Stomach (tissue), 9 donors: ENCODE data around the gene MTREX. TPM values are rescaled to one million over a fixed set of nuclear protein-coding genes. Genes with fewer than 3 reads are reported as not detected.
A peak's percentile ranks its signal among the peaks of the same experiment; 100 is the strongest.

Experiments
- DNase-seq, 2 donors: peaks; one replicate each; pipeline versions ENCODE4 v3.0.0 to v3.0.0-alpha.2; 2013 to 2019
- H3K27ac ChIP-seq, 5 donors: fragments of 200-600 bp in 4 of 5; sonication (generic) in 4 of 5; one replicate each; pipeline ENCODE4 v1.5.1; 2013 to 2019; ENCODE audit warnings: mild to moderate bottlenecking in 1 of 5, moderate library complexity in 1 of 5
- H3K27me3 ChIP-seq, 3 donors: fragments of 200-600 bp; sonication (generic); one replicate each; pipeline ENCODE4 v1.5.1; 2017 to 2019; ENCODE audit warnings: mixed run types in 1 of 3
- H3K36me3 ChIP-seq, 4 donors: fragments of 200-600 bp; sonication (generic); 1 replicate in 3 of 4; 2 replicates in 1 of 4; pipeline ENCODE4 v1.5.1; 2016 to 2019
- H3K4me1 ChIP-seq, 4 donors: fragments of 200-600 bp; sonication (generic); one replicate each; pipeline ENCODE4 v1.5.1; 2016 to 2019
- H3K4me3 ChIP-seq, 4 donors: fragments of 200-600 bp; sonication (generic) in 3 of 4; one replicate each; pipeline ENCODE4 v1.5.1; 2016 to 2019; ENCODE audit warnings: mild to moderate bottlenecking in 1 of 4
- H3K9me3 ChIP-seq, 4 donors: fragments of 200-600 bp; sonication (generic); one replicate each; pipeline ENCODE4 v1.5.1; 2016 to 2019
- CTCF ChIP-seq, 7 experiments: fragments of 450-650 bp in 4 of 7; fragments of 200-600 bp in 3 of 7; sonication (generic) in 3 of 7; IDR thresholded peaks; one replicate each; pipeline ENCODE4 v1.5.1; 2016 to 2019; ENCODE audit warnings: antibody characterized with exemption in 7 of 7, control low read depth in 2 of 7, mild to moderate bottlenecking in 1 of 7
- EP300 ChIP-seq: sonication (generic); formaldehyde crosslinking; IDR thresholded peaks from one replicate; pipeline ENCODE4 v1.6.1; 2017; ENCODE audit warnings: antibody characterized with exemption
- POLR2A ChIP-seq, 4 donors: fragments of 450-650 bp; IDR thresholded peaks; one replicate each; pipeline ENCODE4 v1.6.1; 2016; ENCODE audit warnings: antibody characterized with exemption in 4 of 4, control low read depth in 2 of 4, mild to moderate bottlenecking in 1 of 4, moderate library complexity in 1 of 4
- POLR2AphosphoS5 ChIP-seq, 3 donors: sonication (generic); formaldehyde crosslinking; IDR thresholded peaks; one replicate each; pipeline ENCODE4 v1.6.1; 2016; ENCODE audit warnings: antibody characterized with exemption in 3 of 3
- WGBS, 5 donors: extraction: QIAGEN DNeasy Blood & Tissue Kit in 3 of 5; methylation state at CpG; one replicate each; pipeline versions ENCODE4 v1.1.5 to v1.1.7; 2013 to 2018; 5-methylcytosine and 5-hydroxymethylcytosine counted together
- intact Hi-C: fragments of 100-400 bp; cut with DNase I; formaldehyde crosslinking; loops from one replicate; pipeline ENCODE4 v1.15.1; 2023; ENCODE audit warnings: low total_unique reads
- polyA plus RNA-seq, 3 donors: library from polyadenylated mRNA; stranded (reverse); fragments of 200-250 nt; gene quantifications; one replicate each; pipeline ENCODE4 v1.2.3, GENCODE V29; 2013
- total RNA-seq, 5 donors: library from RNA; depleted of rRNA; stranded (reverse); fragments of >200 nt; gene quantifications; one replicate each; pipeline versions ENCODE4 v1.1.0 to v1.2.3, GENCODE V29; 2014 to 2016
- donor health status: healthy with polysubstance abuse.
- donor health status: Bipolar disorder and iron deficiency.
- donor health status: healthy.

The MTREX gene
- total and polyA plus RNA-seq, 8 donors, result 13.6 to 138 (median 30.3) TPM

- Histone ChIP-seq H3K9me3 (peaks cover 0 to 4% (median 0%) of the 10 kb centered on the region in 4 donors), H3K27ac (no peak overlapping the region), H3K4me3 (no peak overlapping the region), H3K36me3 (peaks cover 0 to 42% (median 32%) of the 10 kb centered on the region in 4 donors), H3K27me3 (no peaks in the 10 kb centered on the region), H3K4me1 (peaks cover 13 to 34% (median 24%) of the 10 kb centered on the region in 4 donors)
- DNase-seq, result no peak
- intact Hi-C loops, result no loop called here
- WGBS, 5 donors, result 96 to 99% (median 97%) methylated on average over 4 of the region's 4 CpGs
- no peak for TF ChIP-seq POLR2A (IDR thresholded peaks at IDR 0.05)
- TF ChIP-seq POLR2AphosphoS5 (IDR thresholded peaks at IDR 0.05), result no peak
- no peak for TF ChIP-seq CTCF (IDR thresholded peaks at IDR 0.05)
- TF ChIP-seq EP300, result no peak
Measured at GRCh38 chr5:55432549-55432948, 124.8 kb downstream of the MTREX start.

- no peak for TF ChIP-seq POLR2AphosphoS5 (IDR thresholded peaks at IDR 0.05)
- TF ChIP-seq CTCF (IDR thresholded peaks at IDR 0.05), result no peak
- no peak for TF ChIP-seq EP300
- TF ChIP-seq POLR2A (IDR thresholded peaks at IDR 0.05), result no peak
- Histone ChIP-seq H3K27me3 (no peaks in the 10 kb centered on the region), H3K27ac (peak overlapping the region in 4 of 5 donors; percentile 72 to 86 (median 80)), H3K9me3 (peaks cover 0 to 4% (median 0%) of the 10 kb centered on the region in 4 donors), H3K36me3 (peaks cover 0 to 33% (median 24%) of the 10 kb centered on the region in 4 donors), H3K4me3 (no peak overlapping the region), H3K4me1 (peaks cover 10 to 50% (median 35%) of the 10 kb centered on the region in 4 donors)
- DNase-seq, result no peak
- WGBS, 5 donors, result 65 to 77% (median 73%) methylated on average over 1 of the region's 1 CpG
- intact Hi-C loops, result no loop called here
Measured at GRCh38 chr5:55437452-55437851, 129.7 kb downstream of the MTREX start.

- intact Hi-C loops, result no loop called here
- H3K4me1 ChIP-seq, result peaks cover 10 to 54% (median 35%) of the 10 kb centered on the region in 4 donors
- no peak for TF ChIP-seq POLR2AphosphoS5 (IDR thresholded peaks at IDR 0.05)
- TF ChIP-seq POLR2A (IDR thresholded peaks at IDR 0.05), result no peak
- no peak for TF ChIP-seq EP300
Measured at GRCh38 chr5:55437859-55438206, 130.0 kb downstream of the MTREX start.

GRCh38 chr5:55438998-55439397 lies 131.2 kb downstream of the MTREX start:
- 57 to 85% (median 70%) methylated on average over 4 of the region's 4 CpGs for WGBS, 5 donors
- H3K4me1 ChIP-seq, result peaks cover 10 to 55% (median 35%) of the 10 kb centered on the region in 4 donors
- H3K36me3 ChIP-seq, result peaks cover 0 to 27% (median 24%) of the 10 kb centered on the region in 4 donors
- H3K27me3 ChIP-seq, result no peaks in the 10 kb centered on the region
- H3K9me3 ChIP-seq, result peaks cover 0 to 4% (median 0%) of the 10 kb centered on the region in 4 donors
- peak overlapping the region in 4 of 5 donors; percentile 72 to 86 (median 80) for H3K27ac ChIP-seq
- intact Hi-C loops, result no loop called here
- no peak for TF ChIP-seq EP300
- TF ChIP-seq POLR2AphosphoS5 (IDR thresholded peaks at IDR 0.05), result peak in 2 of 3 donors; percentile 27 to 45
- TF ChIP-seq POLR2A (IDR thresholded peaks at IDR 0.05), result no peak
- TF ChIP-seq CTCF (IDR thresholded peaks at IDR 0.05), result no peak
- H3K4me3 ChIP-seq, result no peak overlapping the region
- DNase-seq, result peak in 1 of 2 donors; percentile 71

More at GRCh38 chr5:55437859-55438206, 130.0 kb downstream of the MTREX start:
- H3K27ac ChIP-seq, result peak overlapping the region in 4 of 5 donors; percentile 72 to 86 (median 80)
- 64 to 87% (median 84%) methylated on average over 2 of the region's 2 CpGs for WGBS, 5 donors
- H3K4me3 ChIP-seq, result no peak overlapping the region
- no peak for DNase-seq
- peaks cover 0 to 4% (median 0%) of the 10 kb centered on the region in 4 donors for H3K9me3 ChIP-seq
- H3K27me3 ChIP-seq, result no peaks in the 10 kb centered on the region
- peaks cover 0 to 31% (median 24%) of the 10 kb centered on the region in 4 donors for H3K36me3 ChIP-seq

- intact Hi-C loops, result no loop called here
- DNase-seq, result no peak
Measured at GRCh38 chr5:55440188-55440646, 132.4 kb downstream of the MTREX start.

More at GRCh38 chr5:55440188-55440646, 132.4 kb downstream of the MTREX start:
- Histone ChIP-seq H3K4me1 (peaks cover 10 to 55% (median 35%) of the 10 kb centered on the region in 4 donors), H3K27me3 (no peaks in the 10 kb centered on the region), H3K4me3 (no peak overlapping the region), H3K27ac (peak overlapping the region in 4 of 5 donors; percentile 72 to 86 (median 80)), H3K36me3 (peaks cover 0 to 27% (median 22%) of the 10 kb centered on the region in 4 donors), H3K9me3 (peaks cover 0 to 3% (median 0%) of the 10 kb centered on the region in 4 donors)
- 78 to 86% (median 81%) methylated on average over 6 of the region's 6 CpGs for WGBS, 5 donors
- TF ChIP-seq EP300 (no peak), POLR2AphosphoS5 (IDR thresholded peaks at IDR 0.05) (peak in 1 of 3 donors; percentile 5)
